MCF 10A (cell line): Measurements from ENCODE around the gene ZNF319. TPM values are rescaled to one million over a fixed set of nuclear protein-coding genes. Genes with fewer than 3 reads are reported as not detected.

Experiments
- Bru-seq: library from RNA; stranded (reverse); fragments of 400-500 nt; gene quantifications from one replicate; lab custom pipeline; 2021; lab: Mats Ljungman, UMichigan
- BruChase-seq, 2 experiments: library from RNA; stranded (reverse); fragments of 400-500 nt; gene quantifications; one replicate each; lab custom pipeline; 2021; lab: Mats Ljungman, UMichigan
- BruUV-seq: library from RNA; stranded (reverse); fragments of 400-500 nt; replicated peaks from 2 replicates; lab custom pipeline; 2021; lab: Mats Ljungman, UMichigan
- CTCF ChIA-PET: fragments of 300-600 bp; sonication (Branson Sonifier 250); formaldehyde crosslinking; extraction: SDS; loops from one replicate; lab custom pipeline; 2021; ENCODE audit warnings: antibody characterized with exemption, inconsistent platforms; lab: Yijun Ruan, JAX
- POLR2A ChIA-PET: fragments of 300-600, 350-650 bp; sonication (Branson Sonifier 250); formaldehyde crosslinking; extraction: SDS; loops from one replicate; lab custom pipeline; 2020; ENCODE audit warnings: antibody characterized with exemption, inconsistent platforms; lab: Yijun Ruan, JAX
- DNase-seq: peaks from one replicate; pipeline ENCODE4 v3.0.0-alpha.2; 2018; ENCODE audit not compliant: unreplicated experiment
- H3K27ac Mint-ChIP-seq: one replicate; pipeline ENCODE4 v1.8.0; 2022; ENCODE audit warnings: mild to moderate bottlenecking, low read depth, mixed read lengths; ENCODE audit not compliant: unreplicated experiment
- H3K27me3 Mint-ChIP-seq: one replicate; pipeline ENCODE4 v1.8.0; 2022; ENCODE audit warnings: mixed read lengths; ENCODE audit not compliant: insufficient read depth, unreplicated experiment
- H3K36me3 Mint-ChIP-seq: one replicate; pipeline ENCODE4 v1.8.0; 2022; ENCODE audit warnings: mild to moderate bottlenecking, moderate library complexity, mixed read lengths; ENCODE audit not compliant: insufficient read depth, unreplicated experiment
- H3K4me1 Mint-ChIP-seq: one replicate; pipeline ENCODE4 v1.8.0; 2022; ENCODE audit warnings: mixed read lengths; ENCODE audit not compliant: insufficient read depth, unreplicated experiment
- H3K4me3 Mint-ChIP-seq: one replicate; pipeline ENCODE4 v1.8.0; 2022; ENCODE audit warnings: mild to moderate bottlenecking, moderate library complexity, mixed read lengths; ENCODE audit not compliant: unreplicated experiment
- H3K9me3 Mint-ChIP-seq: one replicate; pipeline ENCODE4 v1.8.0; 2022; ENCODE audit warnings: mixed read lengths; ENCODE audit not compliant: unreplicated experiment
- intact Hi-C: fragments of 100-400 bp; cut with micrococcal nuclease; formaldehyde crosslinking; loops from 2 replicates; pipeline ENCODE4 v1.14.1; 2022
- long read RNA-seq: library from polyadenylated mRNA; stranded (forward); transcript quantifications from one replicate; pipeline ENCODE4 v2.0.0, GENCODE V29; 2022
- total RNA-seq: library from RNA; stranded (reverse); gene quantifications from 2 replicates; pipeline ENCODE4 v1.2.3, GENCODE V29; 2022
- TF ChIP-seq, protein P1 (sequence below): fragments of 200-600 bp; IDR thresholded peaks from one replicate; pipeline ENCODE4 v1.8.0; 2022; ENCODE audit warnings: antibody characterized with exemption, mild to moderate bottlenecking; ENCODE audit not compliant: unreplicated experiment

ZNF319 gene
- total RNA-seq, result 12.6 and 16.3 TPM in 2 replicates
- percentile 56 among the genes with signal in this experiment for Bru-seq, nascent RNA
- percentile 75 among the genes with signal in this experiment for BruChase-seq, experiment 1, labeled RNA remaining after a 6-hour chase
- BruChase-seq, experiment 2, labeled RNA remaining after a 2-hour chase, result percentile 72 among the genes with signal in this experiment
- long read RNA-seq, partial matches to known transcripts, result 0 of 6 reads
- long read RNA-seq, other reads (novel, unspliced or antisense), result 6 of 6 reads

DNA sequence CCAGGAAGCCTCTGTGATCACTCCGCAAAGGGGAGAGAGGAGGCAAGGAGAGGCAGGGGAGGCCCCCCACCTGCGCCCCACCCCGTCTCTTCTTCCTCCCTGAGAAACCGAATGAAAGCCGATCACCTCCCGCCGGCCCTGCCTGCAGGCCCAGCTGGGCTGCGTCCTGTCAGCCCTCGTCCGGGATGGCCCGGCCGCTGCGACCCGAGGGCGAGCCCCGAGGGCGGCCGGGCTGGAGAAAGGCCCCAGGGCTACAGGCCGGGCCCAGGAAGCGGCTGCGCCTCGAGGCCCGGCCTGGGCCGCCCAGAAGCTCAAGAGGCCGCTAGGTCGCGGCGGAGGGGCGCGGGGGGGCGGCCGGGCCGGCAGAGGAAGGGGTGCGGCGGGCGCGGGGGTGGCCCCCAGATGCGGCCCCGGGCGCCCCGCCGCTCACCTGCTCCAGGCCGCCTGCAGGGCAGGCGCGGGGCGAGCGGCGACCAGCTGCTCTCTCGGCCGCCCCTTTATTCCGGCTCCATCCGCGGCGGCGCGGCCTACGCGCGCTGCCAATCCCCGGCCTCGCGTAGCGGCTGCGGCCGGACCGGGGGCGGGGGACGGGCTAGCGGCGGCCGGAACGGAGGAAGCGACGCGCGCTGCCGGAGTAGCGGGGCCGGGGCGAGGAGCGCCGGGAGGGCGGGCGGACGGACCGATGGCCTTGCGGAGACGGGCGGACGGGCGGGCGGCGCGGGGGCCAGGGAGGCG is at the start of gene ZNF319:
Gene ZNF319 (minus strand): TSS at position 702 of the 735 bp plus-strand sequence. CDS start 2,407 bp downstream, outside the sequence.
- no peak for DNase-seq
- TF ChIP-seq, protein P1, sequence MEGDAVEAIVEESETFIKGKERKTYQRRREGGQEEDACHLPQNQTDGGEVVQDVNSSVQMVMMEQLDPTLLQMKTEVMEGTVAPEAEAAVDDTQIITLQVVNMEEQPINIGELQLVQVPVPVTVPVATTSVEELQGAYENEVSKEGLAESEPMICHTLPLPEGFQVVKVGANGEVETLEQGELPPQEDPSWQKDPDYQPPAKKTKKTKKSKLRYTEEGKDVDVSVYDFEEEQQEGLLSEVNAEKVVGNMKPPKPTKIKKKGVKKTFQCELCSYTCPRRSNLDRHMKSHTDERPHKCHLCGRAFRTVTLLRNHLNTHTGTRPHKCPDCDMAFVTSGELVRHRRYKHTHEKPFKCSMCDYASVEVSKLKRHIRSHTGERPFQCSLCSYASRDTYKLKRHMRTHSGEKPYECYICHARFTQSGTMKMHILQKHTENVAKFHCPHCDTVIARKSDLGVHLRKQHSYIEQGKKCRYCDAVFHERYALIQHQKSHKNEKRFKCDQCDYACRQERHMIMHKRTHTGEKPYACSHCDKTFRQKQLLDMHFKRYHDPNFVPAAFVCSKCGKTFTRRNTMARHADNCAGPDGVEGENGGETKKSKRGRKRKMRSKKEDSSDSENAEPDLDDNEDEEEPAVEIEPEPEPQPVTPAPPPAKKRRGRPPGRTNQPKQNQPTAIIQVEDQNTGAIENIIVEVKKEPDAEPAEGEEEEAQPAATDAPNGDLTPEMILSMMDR, result no peak
- Mint-ChIP-seq H3K9me3 (no peaks in the 10 kb centered on the region), H3K27me3 (no peaks in the 10 kb centered on the region), H3K4me1 (peaks cover 22% of the 10 kb centered on the region), H3K36me3 (peaks cover 55% of the 10 kb centered on the region), H3K4me3 (peak within 1 kb of the TSS; percentile 86), H3K27ac (peak within 1 kb of the TSS; percentile 29)
- CTCF ChIA-PET, result interaction anchor here (0.5 to 7.0 kb wide), 11 partner anchors 9 to 219 kb away, joined by 3 to 88 read pairs (median 3); no protein-coding TSS in a partner anchor
- no TSS peak for BruUV-seq
- POLR2A ChIA-PET, result interaction anchor here (0.6 to 3.7 kb wide), 15 partner anchors 11 to 227 kb away, joined by 3 to 17 read pairs (median 4); partner anchors contain the start of gene CFAP20
- intact Hi-C loops, result loop anchor here (1.0 to 2.0 kb wide), 3 partner anchors 101 to 243 kb away; partner anchors contain the start of gene KIFC3

DNA sequence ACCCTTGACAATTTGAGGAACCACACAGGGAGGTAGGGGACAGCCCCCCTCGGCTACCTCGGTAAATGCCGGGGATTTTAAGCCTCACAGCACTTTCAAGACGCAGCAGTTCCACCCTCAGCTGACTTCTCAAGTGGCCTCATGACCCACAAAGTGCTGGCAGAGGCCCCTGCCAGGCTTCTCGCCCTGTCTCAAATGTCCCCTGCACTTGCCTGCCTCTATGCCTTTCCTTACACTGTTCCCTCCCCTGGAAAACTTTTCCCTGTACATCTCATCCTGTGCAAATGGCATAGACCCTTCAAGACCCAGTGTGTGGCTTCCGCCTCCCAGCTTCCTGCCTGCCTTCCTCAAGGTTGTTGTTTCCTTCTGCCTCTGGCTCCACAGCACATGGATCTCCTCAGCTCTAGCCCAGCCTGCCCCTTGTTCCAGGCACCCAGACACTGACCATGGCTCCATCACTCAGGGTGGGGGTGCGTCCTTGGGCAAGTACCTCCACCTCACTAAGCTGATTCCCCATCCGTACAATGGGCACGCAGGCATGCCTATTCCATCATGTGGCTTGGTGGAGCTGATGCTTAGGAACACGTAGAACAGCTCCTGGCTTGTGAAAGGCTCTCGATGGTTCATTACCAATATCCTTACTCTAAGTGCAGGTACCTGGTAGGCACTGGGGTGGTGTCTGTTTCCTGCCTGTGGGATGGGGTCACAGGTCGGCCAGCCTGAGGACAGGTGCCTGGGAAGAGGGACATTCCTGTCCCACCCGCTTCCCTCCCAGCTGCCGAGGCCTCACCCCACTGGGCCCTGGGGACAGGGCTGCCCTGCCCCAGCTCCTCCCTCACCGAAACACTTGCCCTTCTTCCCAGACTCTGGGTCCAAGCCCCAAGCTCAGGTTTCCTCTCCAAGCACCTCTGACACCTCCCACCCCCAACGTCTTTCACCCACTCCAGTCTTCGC is 49.0 kb upstream of the ZNF319 start:
- no peak for DNase-seq
- no peak overlapping the region for H3K4me3 Mint-ChIP-seq
- TF ChIP-seq, protein P1, result no peak
- intact Hi-C loops, result no loop called here
- no peaks in the 10 kb centered on the region for H3K4me1 Mint-ChIP-seq
- no TSS peak for BruUV-seq
- no peaks in the 10 kb centered on the region for H3K9me3 Mint-ChIP-seq
- no peaks in the 10 kb centered on the region for H3K27me3 Mint-ChIP-seq
- POLR2A ChIA-PET, result no interaction called here
- H3K27ac Mint-ChIP-seq, result no peak overlapping the region
- CTCF ChIA-PET, result interaction anchor here (0.6 to 0.9 kb wide), 4 partner anchors 17 to 1793 kb away, joined by 3 read pairs; no protein-coding TSS in a partner anchor
- H3K36me3 Mint-ChIP-seq, result no peaks in the 10 kb centered on the region

DNA sequence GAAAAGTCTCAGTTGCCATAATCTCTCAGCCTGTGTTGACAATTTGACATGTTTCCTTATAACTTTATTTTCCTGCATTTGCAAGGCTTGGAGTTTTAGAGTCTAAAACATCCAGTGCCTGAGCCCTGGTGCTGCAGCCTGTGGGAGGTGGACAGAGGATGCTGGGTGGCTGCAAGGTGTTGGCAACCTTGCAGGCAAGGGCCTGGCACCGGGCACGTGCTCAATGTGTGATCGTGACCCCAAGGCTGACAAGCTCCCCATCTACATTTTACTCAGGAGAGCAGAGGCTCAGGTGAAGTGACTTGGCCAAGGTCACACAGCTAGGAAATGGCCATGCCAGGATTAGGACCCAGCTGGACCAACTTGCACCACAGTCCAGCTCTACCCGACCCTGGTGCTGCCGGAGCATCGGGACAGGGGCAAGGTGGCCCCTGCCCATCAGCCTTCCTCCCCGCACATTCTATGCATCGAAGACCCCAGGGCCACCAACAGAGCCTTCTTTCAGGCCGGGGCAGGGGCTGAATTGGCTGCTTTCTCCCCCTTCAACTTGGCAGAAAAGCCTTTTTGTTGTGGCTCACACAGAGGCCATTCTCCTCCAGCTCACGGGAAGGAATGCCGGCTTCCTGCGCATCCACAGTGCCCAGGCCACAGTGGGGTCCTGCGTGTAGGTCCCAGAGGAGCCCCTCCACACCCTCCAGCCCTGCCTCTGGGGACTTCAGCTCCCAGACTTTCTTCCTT is 48.2 kb upstream of the ZNF319 start:
- Mint-ChIP-seq H3K4me1 (no peaks in the 10 kb centered on the region), H3K27ac (no peak overlapping the region), H3K9me3 (no peaks in the 10 kb centered on the region), H3K27me3 (no peaks in the 10 kb centered on the region), H3K36me3 (no peaks in the 10 kb centered on the region), H3K4me3 (no peak overlapping the region)
- intact Hi-C loops, result no loop called here
- CTCF ChIA-PET, result interaction anchor here (0.9 kb wide), 1 partner anchor 17 kb away, joined by 3 read pairs; no protein-coding TSS in a partner anchor
- BruUV-seq, result no TSS peak
- POLR2A ChIA-PET, result no interaction called here
- TF ChIP-seq, protein P1, result no peak
- DNase-seq, result no peak
